Left forelimb (tissue), 1 donor: Measurements from ENCODE around the gene GUK1.
"Not testable (repeated sequence)": the region's sequence is repeated elsewhere in the genome, so short reads cannot be mapped to it uniquely, and the experiment has no call there.

Experiments
- DNase-seq: peaks from one replicate; pipeline ENCODE4 v3.0.0-alpha.2; 2018; ENCODE audit warnings: low spot score

GUK1 gene

DNA sequence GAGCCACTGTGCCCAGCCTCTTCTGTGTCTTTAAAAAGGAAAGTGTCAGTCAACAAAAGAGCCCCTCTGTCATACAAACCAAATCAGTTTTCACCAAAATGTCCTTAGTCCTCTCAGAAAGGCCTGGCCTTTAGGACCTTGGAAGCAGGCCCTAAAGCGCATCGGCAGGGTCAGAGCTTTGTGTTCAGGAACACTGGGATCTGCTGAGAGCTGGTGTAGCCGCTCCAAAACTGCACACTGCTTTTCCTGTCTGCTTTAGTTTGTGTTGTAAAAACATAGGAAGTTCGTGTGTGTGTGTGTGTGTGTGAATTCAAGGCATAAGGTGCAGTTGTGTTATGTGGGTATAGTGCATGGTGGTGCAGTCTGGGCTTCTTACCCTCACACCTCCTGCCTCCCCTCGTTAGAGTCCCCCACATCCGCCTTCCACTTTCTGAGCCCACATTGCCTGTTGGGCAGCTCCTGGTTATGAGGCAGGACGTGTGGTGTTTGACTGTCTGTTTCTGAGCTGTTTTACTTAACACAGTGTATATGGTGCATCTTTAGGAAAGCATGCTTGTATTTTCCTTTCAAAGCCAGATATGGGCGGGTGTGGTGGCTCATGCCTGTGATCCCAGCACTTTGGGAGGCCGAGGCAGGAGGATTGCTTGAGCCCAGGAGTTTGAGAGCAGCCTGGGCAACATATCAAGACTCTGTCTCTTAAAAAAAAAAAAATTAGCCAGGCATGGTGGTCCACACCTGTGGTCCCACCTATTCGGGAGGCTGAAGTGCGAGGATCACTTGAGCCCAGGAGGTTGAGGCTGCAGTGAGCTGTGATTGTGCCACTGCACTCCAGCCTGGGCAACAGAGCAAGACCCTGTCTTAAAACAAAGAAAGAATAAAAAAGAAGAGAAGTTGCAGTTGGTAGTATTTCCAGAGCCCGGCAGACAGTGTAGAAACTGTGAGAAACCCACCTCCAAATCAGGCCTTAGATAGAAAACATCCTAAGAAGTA, 37.9 kb downstream of the GUK1 start:
- DNase-seq: no peak

DNA sequence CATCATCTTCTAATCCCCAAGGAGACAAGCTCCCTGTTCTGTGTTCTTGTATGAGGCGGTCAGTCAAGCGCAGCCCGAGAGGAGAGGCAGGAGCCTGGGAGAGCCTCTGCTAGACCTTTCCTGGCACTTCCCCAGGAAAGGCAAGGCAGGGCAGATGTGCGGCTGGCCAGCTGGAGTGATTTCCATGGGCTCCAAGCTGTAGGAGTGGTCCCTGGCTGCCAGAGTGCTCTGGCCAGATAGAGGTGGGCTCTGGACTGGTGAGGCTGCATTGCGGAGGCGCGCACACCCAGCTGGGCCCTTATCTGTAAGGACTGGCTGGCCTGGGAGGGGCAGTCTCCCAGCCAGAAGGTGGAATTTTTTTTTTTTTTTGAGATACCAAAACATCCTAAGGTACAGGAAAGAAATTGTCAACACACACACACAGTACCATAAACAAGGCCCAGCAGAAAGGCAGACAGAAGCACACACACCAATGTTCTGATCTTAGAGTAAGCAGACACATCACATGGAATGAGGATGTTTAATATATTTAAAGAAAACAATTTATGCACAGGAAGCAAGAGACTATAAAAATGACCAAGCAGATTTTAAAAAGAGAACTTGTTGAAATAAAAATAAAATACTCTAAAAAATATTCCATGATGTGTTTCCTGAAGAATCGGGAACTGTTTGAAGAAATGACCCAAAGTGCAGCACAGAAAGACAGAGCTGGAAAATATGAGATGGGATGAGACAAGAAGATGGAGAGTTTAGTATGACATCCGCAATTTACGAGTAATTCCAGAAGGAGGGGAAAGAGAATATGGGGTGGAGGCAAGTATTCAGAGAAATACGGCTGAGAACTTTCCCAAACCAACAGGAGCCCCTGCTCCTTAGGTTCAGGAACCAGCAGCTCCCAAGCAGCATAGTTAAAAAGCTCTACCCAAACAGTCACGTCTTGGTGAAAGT, 38.9 kb downstream of the GUK1 start:
- peak; percentile 63 for DNase-seq

DNA sequence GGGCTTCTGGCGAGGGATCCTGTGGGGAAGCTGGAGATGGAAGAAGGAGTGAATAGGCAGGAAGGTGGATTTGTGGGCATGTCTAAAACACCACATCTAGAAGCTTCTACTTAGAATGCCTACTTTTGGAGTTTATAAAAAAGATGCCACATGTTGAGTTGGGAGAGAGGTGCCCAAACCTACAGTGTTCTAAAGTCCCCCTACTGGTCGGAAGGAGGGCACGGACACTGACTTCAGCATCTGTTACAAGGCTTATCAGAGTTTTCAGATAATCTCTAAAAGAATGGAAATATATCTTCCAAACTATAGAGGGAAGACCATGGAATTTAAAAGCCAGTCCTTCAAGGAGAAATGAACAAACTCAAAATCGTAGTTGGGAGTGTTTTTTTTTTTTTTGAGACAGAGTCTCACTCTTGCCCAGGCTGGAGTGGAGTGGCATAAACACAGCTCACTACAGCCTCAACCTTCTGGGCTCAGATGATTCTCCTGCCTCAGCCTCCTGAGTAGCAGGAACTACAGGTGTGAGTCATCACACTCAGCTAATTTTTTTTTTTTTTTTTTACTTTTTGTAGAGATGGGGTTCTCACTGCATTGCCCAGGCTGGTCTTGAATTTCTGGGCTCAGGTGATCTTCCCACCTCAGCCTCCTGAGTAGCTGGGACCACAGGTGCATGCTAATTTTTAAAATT, 40.3 kb downstream of the GUK1 start:
- DNase-seq: no peak

DNA sequence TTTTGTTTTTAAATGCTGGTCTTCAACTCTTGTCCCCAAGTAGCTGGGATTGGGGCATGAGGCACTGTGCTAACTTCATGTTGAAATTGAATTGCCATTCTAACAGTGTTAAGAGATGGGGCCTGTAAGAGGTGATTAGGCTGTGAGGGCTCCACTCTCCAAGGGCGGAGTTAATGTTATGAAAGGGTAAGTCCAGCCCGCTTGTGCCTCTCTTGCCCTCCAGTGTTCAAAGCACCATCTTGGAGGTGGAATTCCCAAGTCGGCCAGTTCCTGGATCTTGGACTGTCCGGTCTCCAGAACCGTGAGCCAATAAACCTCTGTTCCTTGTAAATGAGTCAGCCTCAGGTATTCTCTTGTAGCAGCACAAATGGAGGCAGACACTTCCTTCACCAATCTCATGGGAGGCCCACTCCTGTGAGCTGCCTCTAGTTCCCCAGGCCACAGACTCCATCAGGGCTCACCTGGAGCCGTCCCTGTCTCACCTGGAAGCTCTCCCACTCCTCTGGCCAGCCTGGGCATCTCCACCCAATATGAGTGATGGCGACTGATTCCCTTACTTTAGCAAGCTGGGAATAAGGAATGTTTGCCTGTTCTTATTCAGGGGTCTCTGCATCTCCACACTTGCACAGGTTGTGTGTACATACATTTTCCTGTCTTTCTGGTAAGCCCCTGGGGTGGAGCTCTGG, 41.0 kb downstream of the GUK1 start:
- DNase-seq: peak; percentile 60

DNA sequence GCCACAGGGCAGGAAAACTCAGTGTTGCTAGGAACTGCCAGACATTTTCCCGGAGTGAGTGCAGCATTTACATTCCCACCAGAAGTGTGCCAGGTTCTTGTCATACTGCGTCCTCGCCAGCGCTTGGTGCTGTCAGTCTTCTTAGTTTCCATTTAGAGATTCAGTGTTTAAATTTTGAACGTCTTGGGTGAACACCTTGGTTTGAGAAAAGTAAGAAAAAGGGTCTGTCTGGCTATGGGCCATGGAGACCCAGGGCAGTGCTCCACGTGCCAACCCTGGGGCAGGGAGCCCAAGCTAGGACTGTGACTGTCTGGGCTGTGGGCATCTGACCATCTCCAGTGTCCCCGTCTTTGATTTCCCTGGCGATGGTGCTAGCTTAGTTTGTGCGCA, 41.6 kb downstream of the GUK1 start:
- DNase-seq: no peak

DNA sequence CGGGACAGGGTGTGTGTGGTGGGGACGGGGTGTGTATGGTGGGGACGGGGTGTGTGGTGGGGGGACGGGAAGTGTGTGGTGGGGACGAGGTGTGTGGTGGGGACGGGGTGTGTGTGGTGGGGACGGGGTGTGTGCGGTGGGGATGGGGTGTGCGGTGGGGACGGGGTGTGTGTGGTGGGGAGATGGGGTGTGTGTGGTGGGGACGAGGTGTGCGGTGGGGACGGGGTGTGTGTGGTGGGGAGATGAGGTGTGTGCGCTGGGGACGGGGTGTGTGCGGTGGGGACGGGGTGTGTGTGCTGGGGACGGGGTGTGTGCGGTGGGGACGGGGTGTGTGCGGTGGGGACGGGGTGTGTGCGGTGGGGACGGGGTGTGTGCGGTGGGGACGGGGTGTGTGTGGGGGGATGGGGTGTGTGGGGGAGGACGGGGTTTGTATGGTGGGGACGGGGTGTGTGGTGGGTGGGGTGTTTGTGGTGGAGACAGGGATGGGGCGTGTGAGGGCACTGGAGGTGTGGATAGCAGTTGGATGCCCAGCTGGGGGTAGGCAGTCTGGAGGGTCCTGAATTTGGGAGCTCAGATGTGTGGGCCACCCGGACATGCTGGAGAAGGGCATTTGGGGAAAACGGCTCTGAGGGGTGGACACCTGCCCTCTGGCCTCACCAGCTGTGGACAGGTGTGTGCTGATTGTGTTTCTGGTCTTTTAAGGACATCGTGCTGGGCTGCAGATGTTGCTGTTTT, 42.4 kb downstream of the GUK1 start:
- peak; percentile 41 for DNase-seq

DNA sequence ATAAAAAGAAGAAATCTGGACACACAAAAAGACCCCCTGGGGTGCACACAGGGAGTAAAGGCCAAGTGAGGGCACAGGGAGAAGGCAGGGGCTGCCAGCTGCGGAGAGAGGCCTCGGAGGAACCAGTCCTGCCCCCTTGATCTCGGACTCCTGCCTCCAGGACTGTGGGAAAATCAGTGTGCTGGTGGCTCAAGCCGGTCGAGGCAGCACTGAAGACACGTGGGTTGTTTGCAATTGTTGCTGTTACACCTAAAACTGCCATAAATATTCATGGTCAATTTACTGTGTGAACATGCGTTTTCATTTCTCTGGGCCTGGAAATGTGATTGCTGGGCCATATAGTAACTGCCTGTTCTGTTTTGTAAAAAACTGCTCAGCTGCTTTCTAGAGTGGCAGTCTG, 44.1 kb downstream of the GUK1 start:
- DNase-seq: no peak

DNA sequence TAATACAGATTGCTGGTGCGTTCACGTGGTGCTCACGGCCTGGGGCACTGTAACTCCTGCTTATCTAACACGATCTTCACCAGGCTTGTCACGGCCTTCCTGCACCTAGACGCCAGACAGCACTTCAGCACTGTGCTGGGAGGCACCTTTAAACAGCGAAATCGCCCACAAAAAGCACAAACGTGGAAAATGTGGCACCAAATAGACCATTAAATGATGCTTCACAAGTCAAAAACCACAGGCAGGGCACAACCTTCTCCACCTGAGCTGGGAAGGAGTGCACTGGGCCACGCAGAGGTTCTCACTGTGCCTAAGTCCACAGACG, 45.5 kb downstream of the GUK1 start:
- DNase-seq: no peak

DNA sequence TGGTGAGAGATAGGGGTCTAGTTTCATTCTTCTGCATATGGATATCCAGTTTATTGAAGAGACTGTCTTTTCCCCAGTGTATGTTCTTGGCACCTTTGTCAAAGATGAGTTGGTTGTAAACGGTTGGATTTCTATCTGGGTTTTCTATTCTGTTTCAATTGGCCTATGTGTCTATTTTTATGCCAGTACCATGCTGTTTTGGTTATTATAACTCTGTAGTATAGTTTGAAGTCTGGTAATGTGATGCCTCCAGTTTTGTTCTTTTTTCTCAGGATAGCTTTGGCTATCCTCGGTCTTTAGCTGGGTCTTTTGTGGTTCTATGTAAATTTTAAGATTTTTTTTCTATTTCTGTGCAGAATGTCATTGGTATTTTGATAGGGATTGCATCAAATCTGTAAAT, 48.2 kb downstream of the GUK1 start:
- not testable (repeated sequence) for DNase-seq

DNA sequence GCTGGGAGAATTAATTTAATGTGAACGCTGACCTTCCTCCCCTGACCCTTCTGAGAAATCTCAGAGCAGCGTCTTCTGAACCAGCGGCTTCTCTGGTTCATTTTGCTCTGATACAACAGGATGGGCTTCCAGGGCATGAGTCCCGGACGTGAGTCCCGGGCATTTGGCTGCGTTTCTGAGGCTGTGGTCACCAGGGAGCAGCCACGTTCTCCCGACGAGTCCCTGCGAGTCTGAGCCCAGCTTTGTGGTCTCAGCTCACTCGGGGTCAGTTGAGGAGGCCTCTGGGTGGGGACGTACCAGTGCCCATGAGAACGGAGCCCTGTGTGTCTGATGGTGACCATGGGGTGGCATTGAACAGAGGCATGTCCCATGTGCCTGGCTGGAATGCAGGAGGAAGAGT, 50.1 kb downstream of the GUK1 start:
- DNase-seq: no peak

DNA sequence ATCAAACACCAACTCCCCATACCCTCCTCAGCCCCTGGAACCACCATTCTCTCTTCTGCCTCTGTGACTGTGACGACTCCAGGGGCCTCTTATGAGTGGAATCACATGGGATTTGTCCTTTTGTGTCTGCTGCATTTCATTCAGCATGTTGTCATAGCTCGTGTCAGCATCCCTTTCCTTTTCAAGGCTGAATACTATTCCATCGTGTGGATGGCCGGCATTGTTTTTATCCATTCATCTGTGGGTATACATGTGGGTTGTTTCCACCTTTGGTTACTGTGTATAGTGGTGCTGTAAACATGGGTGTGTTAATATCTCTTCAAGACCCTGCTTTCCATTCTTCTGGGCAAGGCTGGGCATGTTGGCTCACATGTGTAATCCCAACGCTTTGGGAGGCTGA, 50.7 kb downstream of the GUK1 start:
- no peak for DNase-seq

DNA sequence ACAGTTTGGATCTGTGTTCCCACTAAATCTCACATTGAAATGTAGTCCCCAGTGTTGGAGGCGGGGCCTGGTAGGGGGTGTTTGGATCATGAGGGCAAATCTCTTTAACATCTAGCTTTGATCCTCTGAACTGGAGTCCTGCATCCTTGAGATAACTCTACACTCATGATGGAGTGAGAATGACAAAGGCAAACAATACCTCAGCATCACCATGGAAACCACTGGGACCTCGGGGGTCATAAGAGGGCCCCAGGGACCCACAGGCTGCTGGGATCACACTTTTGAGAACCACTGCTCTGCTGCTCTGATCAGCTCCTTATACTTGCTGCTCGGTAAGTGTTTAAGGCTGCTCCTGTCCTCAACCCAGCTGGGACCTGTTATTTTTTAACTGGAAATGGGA, 54.4 kb downstream of the GUK1 start:
- DNase-seq: no peak

DNA sequence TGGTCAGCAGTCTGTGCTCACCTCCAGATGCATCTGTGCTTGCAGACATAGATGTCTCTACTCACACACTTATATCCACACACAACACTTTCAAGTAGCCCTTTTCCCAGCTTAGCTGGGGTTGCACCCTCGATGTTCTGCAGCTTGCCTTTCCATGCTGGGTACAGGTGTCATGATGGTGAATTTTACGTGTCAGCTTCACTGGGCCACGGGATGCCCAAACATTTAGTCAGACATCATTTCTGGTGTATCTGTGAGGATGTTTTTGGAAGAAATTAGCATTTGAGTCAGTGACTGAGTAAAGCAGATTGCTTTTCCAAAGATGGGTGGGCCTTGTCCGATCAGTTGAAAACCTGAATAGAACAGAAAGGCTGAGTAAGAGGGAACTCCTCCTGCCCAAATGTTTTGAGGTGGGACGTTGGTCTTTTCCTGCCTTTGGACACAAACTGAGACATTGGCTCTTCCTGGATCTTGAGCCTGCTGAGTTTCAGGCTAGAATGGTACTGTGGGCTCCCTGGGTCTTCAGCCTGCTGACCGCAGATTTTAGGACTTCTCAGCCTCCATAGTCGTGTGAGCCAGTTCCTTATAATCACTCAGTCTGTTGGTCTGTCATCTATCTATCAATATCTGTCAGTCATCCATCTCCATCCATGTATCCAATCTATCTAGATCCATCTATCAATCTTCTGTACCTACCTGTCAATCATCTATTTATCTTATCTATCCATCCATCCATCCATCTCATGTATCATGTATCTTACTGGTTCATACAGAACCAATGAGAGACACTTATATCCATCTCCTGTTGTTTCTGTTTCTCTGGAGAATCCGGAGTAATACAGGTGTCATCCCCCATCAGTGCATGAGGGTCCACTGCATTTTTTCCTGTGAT, 55.1 kb downstream of the GUK1 start:
- no peak for DNase-seq

DNA sequence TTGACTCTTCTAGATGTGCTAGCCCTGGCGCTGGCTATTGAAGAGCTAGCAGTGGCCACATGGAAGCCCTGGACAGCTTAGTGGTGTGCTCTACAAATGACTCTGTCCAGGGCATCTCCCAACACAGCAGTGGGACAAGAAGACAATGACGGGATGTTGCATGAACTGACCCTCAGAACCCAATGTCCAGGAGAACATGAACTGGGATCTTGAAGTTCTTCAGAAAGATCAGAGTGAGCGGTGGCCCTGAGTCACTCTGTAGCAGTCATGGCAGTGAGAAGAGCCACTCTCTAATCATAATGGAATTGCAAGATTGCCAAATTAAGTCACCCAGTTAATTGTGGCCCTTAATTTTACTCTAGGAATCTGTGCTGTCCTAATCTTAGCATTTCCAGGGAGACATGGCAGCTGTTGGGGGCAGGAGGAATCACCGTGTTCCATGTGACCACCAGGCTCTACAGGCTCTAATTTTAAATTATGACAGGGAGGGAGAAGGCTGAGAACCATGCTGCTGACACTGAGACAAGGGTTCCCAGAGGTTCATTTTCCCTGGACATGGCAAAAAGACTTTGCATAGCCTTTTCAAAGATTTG, 57.6 kb downstream of the GUK1 start:
- DNase-seq: no peak
